Ureter (tissue), 1 donor: ENCODE results near the gene PIGC. TPM values are rescaled to one million over a fixed set of nuclear protein-coding genes. Genes with fewer than 3 reads are reported as not detected.

Experiments used
- DNase-seq: peaks from one replicate; pipeline ENCODE4 v3.0.0-alpha.2; 2020; ENCODE audit warnings: low spot score
- total RNA-seq: library from RNA; stranded (reverse); gene quantifications from one replicate; pipeline ENCODE4 v1.2.4, GENCODE V29; 2023
- donor health status: DM: yes; HTN: yes; CAD: no.

The PIGC gene
- total RNA-seq, 1 donor from 2014 or later: 21.0 TPM

- no peak for DNase-seq
Observed at GRCh38 chr1:172430128-172430454, 13.8 kb downstream of the PIGC start.

GRCh38 chr1:172429331-172430127 lies 14.3 kb downstream of the PIGC start:
- no peak for DNase-seq

GRCh38 chr1:172427191-172427590 lies 16.7 kb downstream of the PIGC start:
- DNase-seq: no peak

GRCh38 chr1:172425339-172425738 lies 18.5 kb downstream of the PIGC start:
- DNase-seq: no peak

- DNase-seq: no peak
Observed at GRCh38 chr1:172423336-172423735, 20.5 kb downstream of the PIGC start.

- no peak for DNase-seq
Observed at GRCh38 chr1:172421974-172422604, 21.8 kb downstream of the PIGC start.

GRCh38 chr1:172420385-172420784 lies 23.5 kb downstream of the PIGC start, which contains the start of gene C1orf105:
Gene C1orf105, plus strand, starts transcription at chr1:172420685. Its CDS starts 201 bp downstream, at chr1:172420886.
- DNase-seq: no peak

GRCh38 chr1:172417557-172417956 lies 26.3 kb downstream of the PIGC start:
- DNase-seq: no peak

GRCh38 chr1:172416496-172417035 lies 27.3 kb downstream of the PIGC start:
- DNase-seq: no peak

- DNase-seq: no peak
Observed at GRCh38 chr1:172414331-172414730, 29.5 kb downstream of the PIGC start.

GRCh38 chr1:172411791-172412338 lies 32.0 kb downstream of the PIGC start:
- DNase-seq: no peak

- DNase-seq: no peak
Observed at GRCh38 chr1:172410027-172410426, 33.8 kb downstream of the PIGC start.

- no peak for DNase-seq
Observed at GRCh38 chr1:172408958-172409357, 34.9 kb downstream of the PIGC start.

- DNase-seq: no peak
Observed at GRCh38 chr1:172406968-172407367, 36.9 kb downstream of the PIGC start.

- DNase-seq: no peak
Observed at GRCh38 chr1:172405912-172406311, 38.0 kb downstream of the PIGC start.

GRCh38 chr1:172404121-172404520 lies 39.7 kb downstream of the PIGC start:
- no peak for DNase-seq

GRCh38 chr1:172402878-172403569 lies 40.8 kb downstream of the PIGC start:
- no peak for DNase-seq

GRCh38 chr1:172401892-172402291 lies 42.0 kb downstream of the PIGC start:
- DNase-seq: no peak

- no peak for DNase-seq
Observed at GRCh38 chr1:172401477-172401876, 42.4 kb downstream of the PIGC start.

- no peak for DNase-seq
Observed at GRCh38 chr1:172400722-172401105, 43.2 kb downstream of the PIGC start.

GRCh38 chr1:172399756-172400721 lies 43.8 kb downstream of the PIGC start:
- no peak for DNase-seq
